NCI-H2171 treated with DMSO at 0.1 percent for 48 hours (cell line): ENCODE data around the gene FKBP5.
"Not testable (repeated sequence)": the region's sequence is repeated elsewhere in the genome, so short reads cannot be mapped to it uniquely, and the experiment has no call there.

Experiments
- DNase-seq: peaks from one replicate; lab custom pipeline; 2025; lab: John Stamatoyannopoulos, UW

FKBP5 gene

DNA sequence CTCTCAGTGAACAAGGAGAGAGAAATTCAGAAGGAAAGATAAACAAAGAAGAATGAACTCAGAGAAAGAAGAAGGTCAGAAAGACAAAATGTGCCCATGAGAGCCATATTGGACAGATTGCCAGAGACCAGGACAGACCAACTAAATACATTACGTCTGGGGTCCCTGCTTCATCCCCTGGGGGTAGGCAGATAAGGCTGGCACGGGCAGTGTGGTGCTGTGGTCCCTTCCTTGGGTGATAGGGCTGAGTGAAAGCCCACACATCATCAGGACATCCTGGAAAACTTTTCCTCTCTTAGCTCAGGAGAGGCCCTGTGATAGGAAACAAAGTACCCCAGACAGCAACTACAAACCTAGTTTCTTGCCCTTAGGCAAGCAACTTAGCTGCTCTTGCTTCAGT is 34.9 kb upstream of the FKBP5 start:
- DNase-seq = no peak

DNA sequence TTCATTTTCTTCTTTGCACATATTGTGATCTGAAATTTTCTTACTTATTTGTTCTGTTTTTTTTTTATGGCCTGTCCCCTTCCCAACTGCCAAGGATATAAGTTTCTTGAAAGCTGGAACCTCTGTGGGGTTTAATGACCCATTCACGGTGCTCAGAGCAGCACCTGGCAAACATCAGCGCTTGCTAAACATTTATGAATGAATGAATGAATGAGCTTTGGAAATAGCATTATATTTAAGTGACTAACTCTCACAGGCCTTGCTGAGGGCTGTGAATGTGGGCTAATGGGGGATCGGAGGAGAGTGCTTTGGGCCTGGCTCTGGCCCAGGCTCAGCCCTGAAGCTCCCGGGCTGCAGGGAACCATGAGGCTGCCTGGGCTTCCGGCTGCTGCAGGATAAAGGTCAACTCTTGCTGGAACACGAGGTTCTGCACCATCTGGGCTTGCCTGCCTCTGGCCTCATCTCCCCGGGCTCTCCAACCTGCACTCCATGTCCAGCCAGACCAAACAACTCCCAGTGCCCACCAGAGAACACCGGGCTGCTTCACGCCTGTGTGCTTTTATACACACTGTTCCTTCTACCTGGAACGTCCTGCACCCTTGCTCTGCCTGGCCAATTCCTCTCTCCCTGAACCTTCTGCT is 33.5 kb upstream of the FKBP5 start:
- no peak for DNase-seq

GRCh38 chr6:35719830-35720733 is 31.4 kb upstream of the FKBP5 start:
- DNase-seq = no peak

- no peak for DNase-seq
Measured at GRCh38 chr6:35719404-35719829, 30.7 kb upstream of the FKBP5 start.

DNA sequence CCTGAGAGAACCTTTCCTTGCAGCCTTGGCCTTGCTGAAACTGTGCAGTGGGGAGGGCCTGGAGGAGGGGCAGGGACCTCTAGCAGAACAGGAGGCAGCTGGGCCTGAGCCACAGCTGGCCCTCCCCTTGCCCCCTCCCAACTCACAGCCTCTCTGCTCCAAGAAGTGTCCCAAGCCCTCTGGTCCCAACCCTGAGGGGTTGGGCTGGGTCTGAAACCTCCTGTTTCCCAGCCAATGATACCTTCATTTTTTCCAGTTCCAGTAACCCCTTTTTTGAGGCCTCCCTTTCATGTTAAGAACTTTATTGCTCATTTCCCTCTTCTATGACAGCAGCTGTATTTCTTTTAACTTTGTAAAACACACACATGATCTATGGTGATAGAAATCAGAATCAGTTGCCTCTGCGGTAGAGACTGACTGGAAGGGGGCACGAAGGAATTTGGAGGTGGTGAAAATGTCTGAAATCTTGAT is 30.2 kb upstream of the FKBP5 start:
- DNase-seq = no peak

DNA sequence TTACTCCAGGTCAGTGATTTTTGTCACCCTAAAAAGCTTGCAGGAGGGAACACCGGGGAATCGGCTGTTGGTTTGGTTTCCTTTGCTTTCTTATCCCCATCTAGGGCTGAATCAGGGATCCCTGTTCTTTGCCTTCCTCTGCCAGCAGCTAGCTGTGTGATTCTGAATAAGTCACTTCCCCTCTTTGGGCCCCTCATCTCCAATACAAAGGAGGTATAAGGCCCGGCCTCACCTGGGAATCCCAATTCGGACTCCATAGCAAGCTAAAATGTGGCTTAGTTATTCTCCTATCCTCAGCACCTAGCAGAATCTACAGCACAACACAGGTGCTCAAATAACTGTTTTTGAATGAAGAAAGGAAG is 29.6 kb upstream of the FKBP5 start:
- no peak for DNase-seq

DNA sequence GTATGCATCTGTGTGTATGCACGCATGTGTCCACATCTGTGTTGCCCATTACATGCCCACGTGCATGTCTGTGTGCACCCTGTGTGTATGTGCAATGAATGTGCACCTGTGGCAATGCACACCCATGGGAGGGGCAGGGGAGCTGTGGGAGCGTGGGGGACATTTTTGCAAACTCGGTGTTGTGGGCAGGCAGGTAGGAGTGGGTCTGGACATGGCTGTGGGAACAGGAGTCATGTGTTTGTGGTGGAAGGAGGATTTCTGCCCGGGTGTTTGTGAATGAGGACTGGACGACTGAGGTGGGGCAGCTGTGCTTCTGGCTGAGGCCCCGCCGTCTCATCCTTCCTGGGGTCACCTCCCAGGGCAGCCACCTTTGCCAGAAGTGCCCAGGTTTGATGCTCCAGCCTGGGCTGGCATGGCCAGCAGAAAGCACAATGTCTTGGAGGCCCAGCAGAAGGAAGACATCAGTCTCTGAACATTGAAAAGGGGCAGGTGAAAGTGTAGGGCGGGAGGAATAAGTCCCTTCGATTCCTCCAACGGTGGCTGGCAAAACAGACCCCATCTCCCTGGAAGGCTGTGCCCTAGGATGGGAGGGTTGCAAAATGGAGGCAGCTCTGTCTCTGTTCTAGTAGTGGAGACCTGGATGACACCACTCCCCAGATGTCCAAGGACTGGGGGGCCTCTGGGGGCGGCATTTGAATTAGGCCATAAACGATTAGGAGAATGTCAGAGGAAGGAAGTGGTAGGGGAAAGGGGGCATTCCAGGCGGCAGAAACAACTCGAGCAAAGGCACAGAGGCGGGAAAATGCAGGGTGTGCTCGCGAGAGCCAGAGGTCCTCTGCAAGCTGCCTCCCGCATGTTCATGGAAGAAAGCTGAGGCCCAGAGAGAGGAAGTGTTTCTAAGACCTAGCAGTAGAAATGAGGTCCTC is 29.0 kb upstream of the FKBP5 start:
- no peak for DNase-seq

- no peak for DNase-seq
Measured at GRCh38 chr6:35716798-35717197, 28.1 kb upstream of the FKBP5 start.

- DNase-seq = no peak
Measured at GRCh38 chr6:35713006-35713767, 24.5 kb upstream of the FKBP5 start.

DNA sequence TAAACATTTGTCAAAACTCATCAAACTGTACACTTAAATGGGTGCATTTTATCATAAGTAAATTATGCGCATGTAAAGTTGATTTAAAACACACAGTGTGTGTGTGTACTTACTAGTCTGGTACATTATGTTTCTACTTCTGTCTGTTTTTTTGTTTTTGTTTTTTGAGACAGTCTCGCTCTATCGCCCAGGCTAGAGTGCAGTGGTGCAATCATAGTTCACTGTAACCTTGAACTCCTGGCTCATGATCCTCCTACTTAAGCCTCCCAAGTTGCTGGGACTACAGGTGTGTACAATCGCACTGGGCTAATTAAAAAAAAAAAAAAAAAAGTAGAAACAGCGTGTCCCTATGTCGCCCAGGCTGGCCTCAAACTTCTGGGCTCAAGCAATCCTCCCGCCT is 23.0 kb upstream of the FKBP5 start:
- no peak for DNase-seq

DNA sequence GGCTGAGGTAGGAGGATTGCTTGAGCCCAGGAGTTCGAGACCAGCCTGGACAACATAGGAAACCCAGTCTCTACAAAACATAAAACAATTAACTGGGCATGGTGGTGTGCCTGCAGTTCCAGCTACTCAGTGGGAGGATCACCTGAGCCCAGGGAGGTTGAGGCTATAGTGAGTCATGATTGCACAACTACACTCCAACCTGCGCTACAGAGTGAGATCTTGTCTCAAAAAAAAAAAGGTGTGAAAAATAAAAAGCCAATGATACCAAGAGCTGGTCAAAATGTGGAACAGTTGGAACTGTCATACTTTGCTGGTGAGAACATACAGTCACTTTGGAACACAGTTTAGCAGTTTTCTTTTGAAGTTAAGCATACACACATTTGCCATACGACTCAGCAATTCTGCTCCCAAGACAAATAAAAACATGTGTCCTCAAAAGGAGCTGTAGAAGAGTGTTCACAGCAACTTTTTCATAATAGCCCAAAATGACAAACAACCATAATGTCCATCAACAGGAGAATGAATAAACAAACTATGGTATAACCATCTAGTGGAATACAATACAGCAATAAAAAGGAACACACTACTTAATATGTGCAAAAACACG is 21.6 kb upstream of the FKBP5 start:
- no peak for DNase-seq

GRCh38 chr6:35708585-35708984 is 19.9 kb upstream of the FKBP5 start:
- DNase-seq = no peak

DNA sequence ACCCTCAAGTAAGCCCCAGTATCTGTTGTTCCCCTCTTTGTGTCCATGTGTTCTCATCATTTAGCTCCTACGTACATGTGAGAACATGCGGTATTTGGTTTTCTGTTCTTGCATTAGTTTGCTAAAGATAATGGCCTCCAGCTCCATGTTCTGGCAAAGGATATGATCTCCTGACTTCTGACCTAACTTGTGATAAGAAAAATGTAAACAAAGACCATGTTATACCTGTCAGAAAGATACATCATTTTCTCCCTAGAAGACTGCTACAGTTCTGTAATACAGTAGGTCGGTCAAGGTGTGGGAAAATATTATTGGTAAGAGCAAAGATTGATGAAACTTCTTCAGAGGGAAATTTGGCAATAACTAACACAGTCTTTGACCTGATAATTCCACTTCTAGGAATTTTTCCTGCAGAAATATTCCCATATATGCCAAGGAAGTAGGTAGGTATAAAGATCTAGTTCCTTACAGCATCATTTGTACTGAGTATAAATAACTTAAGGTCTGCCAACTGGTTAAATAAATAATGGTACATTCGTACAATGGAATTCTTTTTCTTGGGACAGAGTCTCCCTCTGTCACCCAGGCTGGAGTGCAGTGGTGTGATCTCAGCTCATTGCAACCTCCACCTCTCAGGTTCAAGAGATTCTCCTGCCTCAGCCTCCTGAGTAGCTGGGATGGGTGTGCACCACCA is 19.1 kb upstream of the FKBP5 start:
- DNase-seq = no peak

GRCh38 chr6:35706468-35706867 is 17.8 kb upstream of the FKBP5 start:
- DNase-seq = no peak

GRCh38 chr6:35703554-35703953 is 14.8 kb upstream of the FKBP5 start:
- no peak for DNase-seq

DNA sequence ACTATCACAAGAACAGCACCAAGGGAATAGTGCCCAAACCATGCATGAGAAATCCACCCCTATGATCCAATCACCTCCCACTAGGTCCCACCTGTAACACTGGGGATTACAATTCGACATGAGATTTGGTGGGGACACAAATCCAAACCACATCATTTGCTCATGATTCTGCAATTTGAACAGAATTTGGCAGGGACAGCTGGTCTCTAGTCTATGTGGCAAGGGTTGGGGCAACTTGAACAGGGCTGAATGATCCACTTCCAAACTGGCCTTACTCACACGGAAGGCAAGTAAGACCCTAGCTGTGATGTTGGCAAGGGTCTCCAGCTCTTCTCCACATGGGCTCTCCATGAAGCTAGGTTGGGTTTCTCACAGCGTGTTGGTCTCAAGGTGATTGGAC is 10.1 kb upstream of the FKBP5 start:
- DNase-seq = no peak

DNA sequence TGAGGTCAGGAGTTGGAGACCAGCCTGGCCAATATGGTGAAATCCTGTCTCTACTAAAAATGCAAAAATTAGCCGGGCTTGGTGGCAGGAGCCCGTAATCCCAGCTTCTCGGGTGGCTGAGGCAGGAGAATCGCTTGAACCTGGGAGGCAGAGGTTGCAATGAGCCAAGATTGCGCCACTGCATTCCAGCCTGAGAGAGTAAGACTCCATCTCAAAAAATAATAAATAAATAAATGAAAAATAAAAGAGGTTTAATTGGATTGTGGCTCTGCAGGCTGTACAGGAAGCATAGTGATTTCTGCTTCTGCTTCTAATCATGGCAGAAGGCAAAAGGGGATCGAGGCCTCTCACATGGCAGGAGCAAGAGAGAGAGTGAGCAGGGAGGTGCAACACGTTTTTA is 9.7 kb upstream of the FKBP5 start:
- DNase-seq = not testable (repeated sequence)

DNA sequence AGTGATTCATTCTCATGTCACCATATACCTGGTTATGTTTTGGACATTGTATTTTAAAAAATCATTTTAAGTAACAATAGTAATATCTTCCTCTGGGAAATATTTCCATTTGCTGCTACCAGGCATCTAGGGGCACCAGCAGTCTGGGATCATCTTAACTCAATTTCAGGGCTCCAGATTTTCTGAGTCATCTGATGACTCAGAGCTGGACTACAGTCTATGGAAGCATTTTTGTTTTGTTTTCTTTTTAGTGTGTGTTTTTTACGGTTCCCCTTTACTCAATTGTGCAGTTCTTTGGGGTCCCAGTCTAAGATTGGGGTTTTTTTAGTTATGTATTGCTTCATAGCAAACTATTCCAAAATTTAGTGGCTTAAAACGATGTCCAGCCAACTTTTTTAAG is 5.7 kb upstream of the FKBP5 start:
- DNase-seq = no peak

DNA sequence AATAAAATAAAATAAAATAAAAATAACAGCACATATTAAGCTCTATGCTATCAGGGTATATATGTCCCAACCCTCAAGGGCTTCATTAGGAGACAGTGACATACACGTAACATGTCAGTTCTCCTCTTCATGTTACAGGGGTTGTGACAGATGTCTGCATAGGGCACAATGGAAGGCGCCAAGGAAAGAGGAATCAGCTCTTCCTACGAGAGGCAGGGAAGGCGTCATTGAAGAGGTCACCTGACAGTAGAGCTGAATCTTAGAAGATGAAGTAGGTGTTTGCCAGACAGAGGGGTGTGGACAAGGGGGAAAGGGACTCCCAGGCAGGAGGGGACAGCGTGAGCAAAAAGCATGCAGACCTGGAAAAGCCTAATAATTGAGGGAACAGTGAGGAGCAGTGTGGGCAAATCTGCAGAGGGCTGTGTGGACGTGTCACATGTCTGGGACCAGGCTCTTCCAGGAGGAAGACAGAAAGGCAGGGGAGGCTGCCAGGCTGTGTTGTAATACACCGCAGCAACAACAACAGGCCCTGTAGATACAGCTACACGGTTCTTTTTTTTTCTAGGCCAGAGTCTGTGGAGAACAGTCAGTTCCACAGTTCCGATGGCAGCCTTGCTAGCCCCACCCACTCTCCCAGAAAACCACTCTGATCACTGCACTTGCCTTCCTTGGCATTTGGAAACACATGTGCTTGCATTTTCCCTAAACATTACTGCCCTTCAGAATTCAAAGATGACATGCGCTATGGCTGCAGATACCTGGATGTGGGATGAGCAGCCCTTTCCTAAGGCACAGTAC is 2.5 kb upstream of the FKBP5 start:
- no peak for DNase-seq

GRCh38 chr6:35690484-35690883 is 1.8 kb upstream of the FKBP5 start:
- no peak for DNase-seq
